Ishikawa (cell line): ENCODE data around the gene C19orf73.
"Not testable (repeated sequence)": the region's sequence is repeated elsewhere in the genome, so short reads cannot be mapped to it uniquely, and the experiment has no call there.

ENCODE experiments used
- CEBPB ChIP-seq: IDR thresholded peaks from 2 replicates; pipeline ENCODE4 v1.6.1; 2012
- EGR1 ChIP-seq: IDR thresholded peaks from 2 replicates; pipeline ENCODE4 v1.6.1; 2012
- EP300 ChIP-seq: IDR thresholded peaks from 2 replicates; pipeline ENCODE4 v1.6.1; 2012; ENCODE audit warnings: borderline replicate concordance
- MAX ChIP-seq: IDR thresholded peaks from 2 replicates; pipeline ENCODE4 v1.6.1; 2012
- RAD21 ChIP-seq: IDR thresholded peaks from 2 replicates; pipeline ENCODE4 v1.6.1; 2012; ENCODE audit warnings: low read depth
- REST ChIP-seq: IDR thresholded peaks from 2 replicates; pipeline ENCODE4 v1.6.1; 2012; ENCODE audit warnings: low read depth, mild to moderate bottlenecking
- TEAD4 ChIP-seq: IDR thresholded peaks from 2 replicates; pipeline ENCODE4 v1.6.1; 2012
- USF1 ChIP-seq: IDR thresholded peaks from 2 replicates; pipeline ENCODE4 v1.6.1; 2012
- YY1 ChIP-seq: IDR thresholded peaks from 2 replicates; pipeline ENCODE4 v1.6.1; 2012; ENCODE audit warnings: low read depth
- ZBTB7A ChIP-seq: IDR thresholded peaks from 2 replicates; pipeline ENCODE4 v1.6.1; 2012; ENCODE audit warnings: low read depth

- not testable (repeated sequence) for TF ChIP-seq REST, USF1, EGR1, MAX, YY1, RAD21, EP300, CEBPB, TEAD4, ZBTB7A
Measured at GRCh38 chr19:49121841-49122240, 2.9 kb upstream of the C19orf73 start.
